Loucy (cell line): ENCODE measurements around the gene ZCCHC18.

Experiments used
- H2AFZ ChIP-seq: fragments of 200-600 bp; sonication (generic); 2 replicates; pipeline ENCODE4 v1.6.0; 2016; ENCODE audit warnings: antibody characterized with exemption, mild to moderate bottlenecking, low read length, moderate library complexity
- H3F3A ChIP-seq: fragments of 200-600 bp; 2 replicates; pipeline ENCODE4 v1.6.0; 2016; ENCODE audit warnings: antibody characterized with exemption, low read depth, mild to moderate bottlenecking
- H3K27me3 ChIP-seq: fragments of 200-600 bp; sonication (generic); 2 replicates; pipeline ENCODE4 v1.6.1; 2014; ENCODE audit warnings: low read length, mild to moderate bottlenecking; ENCODE audit not compliant: insufficient read depth, poor library complexity, severe bottlenecking
- H3K36me3 ChIP-seq: fragments of 200-600 bp; sonication (generic); 2 replicates; pipeline ENCODE4 v1.6.1; 2016; ENCODE audit warnings: low read length; ENCODE audit not compliant: insufficient read depth
- H3K4me1 ChIP-seq: fragments of 200-600 bp; sonication (generic); 2 replicates; pipeline ENCODE4 v1.5.1; 2014; ENCODE audit warnings: low read length, mild to moderate bottlenecking; ENCODE audit not compliant: insufficient read depth, poor library complexity, severe bottlenecking
- H3K4me2 ChIP-seq: fragments of 200-600 bp; sonication (generic); 2 replicates; pipeline ENCODE4 v1.6.0; 2014; ENCODE audit warnings: antibody characterized with exemption, low read length, low read depth, mild to moderate bottlenecking; ENCODE audit not compliant: poor library complexity, severe bottlenecking
- H3K4me3 ChIP-seq: fragments of 200-600 bp; sonication (generic); 2 replicates; pipeline ENCODE4 v1.5.1; 2014; ENCODE audit warnings: low read length, mild to moderate bottlenecking, mixed read lengths; ENCODE audit not compliant: poor library complexity, severe bottlenecking
- H3K79me2 ChIP-seq: fragments of 200-600 bp; sonication (generic); 2 replicates; pipeline ENCODE4 v1.6.1; 2014; ENCODE audit warnings: low read length; ENCODE audit not compliant: insufficient read depth
- H3K9ac ChIP-seq: fragments of 200-600 bp; sonication (generic); 2 replicates; pipeline ENCODE4 v1.6.0; 2014; ENCODE audit warnings: mild to moderate bottlenecking, low read depth, low read length, moderate library complexity; ENCODE audit not compliant: poor library complexity, severe bottlenecking
- H3K9me2 ChIP-seq: fragments of 200-600 bp; sonication (generic); replicated peaks from 2 replicates; pipeline ENCODE4 v1.6.1; 2016; ENCODE audit warnings: low read depth, low read length, mixed read lengths
- H3K9me3 ChIP-seq: fragments of 200-600 bp; sonication (generic); 2 replicates; pipeline ENCODE4 v1.6.1; 2014; ENCODE audit warnings: mild to moderate bottlenecking, antibody characterized with exemption, low read length, low read depth; ENCODE audit not compliant: insufficient read depth
- H4K20me1 ChIP-seq: fragments of 200-600 bp; sonication (generic); 2 replicates; pipeline ENCODE4 v1.6.0; 2014; ENCODE audit warnings: antibody characterized with exemption, low read length, mild to moderate bottlenecking; ENCODE audit not compliant: insufficient read depth, poor library complexity, severe bottlenecking
- CTCF ChIP-seq: fragments of 200-600 bp; sonication (generic); conservative IDR thresholded peaks from 2 replicates; pipeline ENCODE4 v1.5.1; 2014; ENCODE audit warnings: mild to moderate bottlenecking, antibody characterized with exemption, low read length
- EZH2phosphoT487 ChIP-seq: fragments of 200-600 bp; IDR thresholded peaks from 2 replicates; pipeline ENCODE4 v1.6.1; 2018; ENCODE audit warnings: antibody characterized with exemption, mild to moderate bottlenecking, moderate library complexity, borderline replicate concordance

The ZCCHC18 gene

GRCh38 chrX:104156630-104157529, 44.6 kb downstream of the ZCCHC18 start, which contains the start of gene SLC25A53:
Gene SLC25A53, minus strand, starts transcription at chrX:104157009. Its CDS starts 51,752 bp downstream, at chrX:104105257.
- peak within 1 kb of the TSS; percentile 80 for H3K9ac ChIP-seq
- H3K4me2 ChIP-seq, result peak within 1 kb of the TSS; percentile 88
- H3F3A ChIP-seq, result no peaks in the 10 kb centered on the region
- H3K27me3 ChIP-seq, result no peaks in the 10 kb centered on the region
- peak within 1 kb of the TSS; percentile 78 for H3K4me3 ChIP-seq
- H3K4me1 ChIP-seq, result peaks cover 9% of the 10 kb centered on the region
- no peaks in the 10 kb centered on the region for H3K9me3 ChIP-seq
- 0 out of 2 replicates have a peak, but pooled peaks cover 6% of the 10 kb centered on the region for H3K79me2 ChIP-seq
- no peaks in the 10 kb centered on the region for H4K20me1 ChIP-seq
- peak within 1 kb of the TSS; percentile 68 for H2AFZ ChIP-seq
- no peaks in the 10 kb centered on the region for H3K9me2 ChIP-seq
- H3K36me3 ChIP-seq, result no peaks in the 10 kb centered on the region
- TF ChIP-seq CTCF (no peak), EZH2phosphoT487 (no peak)
